Gastroesophageal sphincter (tissue), 3 donors: ENCODE data around the gene BRSK1.

Experiments used
- EP300 ChIP-seq: sonication (generic); formaldehyde crosslinking; IDR thresholded peaks from one replicate; pipeline ENCODE4 v1.6.1; 2017; ENCODE audit warnings: antibody characterized with exemption, mild to moderate bottlenecking
- POLR2A ChIP-seq, 2 donors: fragments of 450-650 bp; IDR thresholded peaks; one replicate each; pipeline ENCODE4 v1.6.1; 2017; ENCODE audit warnings: antibody characterized with exemption in 2 of 2, mild to moderate bottlenecking in 2 of 2, moderate library complexity in 1 of 2
- POLR2AphosphoS5 ChIP-seq: sonication (generic); formaldehyde crosslinking; IDR thresholded peaks from one replicate; pipeline ENCODE4 v1.6.1; 2017; ENCODE audit warnings: antibody characterized with exemption
- TF ChIP-seq, protein P1 (sequence below), 4 experiments: fragments of 200-600 bp in 2 of 4; fragments of 450-650 bp in 2 of 4; sonication (generic) in 1 of 4; IDR thresholded peaks; one replicate each; pipeline ENCODE4 v1.5.1; 2017 to 2019; ENCODE audit warnings: antibody characterized with exemption in 4 of 4, mild to moderate bottlenecking in 2 of 4, moderate library complexity in 2 of 4

DNA sequence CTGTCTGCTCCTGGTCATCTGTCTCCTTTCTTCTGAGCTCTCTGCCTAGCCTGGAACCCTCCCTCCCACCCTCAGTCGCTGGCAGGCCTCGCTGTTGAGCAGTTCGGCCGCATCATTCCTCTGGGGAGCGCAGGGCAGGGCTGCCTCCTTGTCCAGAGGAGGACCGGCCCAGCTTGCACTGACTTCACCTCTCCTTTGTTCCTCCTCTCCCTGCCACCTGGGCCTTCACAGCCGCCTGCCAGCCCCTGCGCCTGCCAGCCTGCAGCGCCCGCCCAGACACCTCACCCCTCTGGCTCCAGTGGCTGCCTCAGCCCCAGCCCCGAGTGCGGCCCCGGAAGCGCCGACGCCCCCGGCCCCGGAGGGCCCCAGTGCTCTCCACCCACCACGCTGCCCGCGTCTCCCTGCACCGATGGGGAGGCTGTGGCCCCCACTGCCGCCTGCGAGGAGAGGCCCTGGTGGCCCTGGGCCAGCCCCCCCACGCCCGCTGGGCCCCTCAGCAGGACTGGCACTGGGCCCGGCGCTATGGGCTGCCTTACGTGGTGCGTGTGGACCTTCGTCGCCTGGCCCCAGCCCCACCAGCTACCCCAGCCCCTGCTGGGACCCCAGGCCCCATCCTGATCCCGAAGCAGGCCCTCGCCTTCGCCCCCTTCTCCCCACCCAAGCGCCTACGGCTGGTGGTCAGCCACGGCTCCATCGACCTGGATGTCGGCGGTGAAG is 63.1 kb downstream of the BRSK1 start:
- TF ChIP-seq, protein P1, sequence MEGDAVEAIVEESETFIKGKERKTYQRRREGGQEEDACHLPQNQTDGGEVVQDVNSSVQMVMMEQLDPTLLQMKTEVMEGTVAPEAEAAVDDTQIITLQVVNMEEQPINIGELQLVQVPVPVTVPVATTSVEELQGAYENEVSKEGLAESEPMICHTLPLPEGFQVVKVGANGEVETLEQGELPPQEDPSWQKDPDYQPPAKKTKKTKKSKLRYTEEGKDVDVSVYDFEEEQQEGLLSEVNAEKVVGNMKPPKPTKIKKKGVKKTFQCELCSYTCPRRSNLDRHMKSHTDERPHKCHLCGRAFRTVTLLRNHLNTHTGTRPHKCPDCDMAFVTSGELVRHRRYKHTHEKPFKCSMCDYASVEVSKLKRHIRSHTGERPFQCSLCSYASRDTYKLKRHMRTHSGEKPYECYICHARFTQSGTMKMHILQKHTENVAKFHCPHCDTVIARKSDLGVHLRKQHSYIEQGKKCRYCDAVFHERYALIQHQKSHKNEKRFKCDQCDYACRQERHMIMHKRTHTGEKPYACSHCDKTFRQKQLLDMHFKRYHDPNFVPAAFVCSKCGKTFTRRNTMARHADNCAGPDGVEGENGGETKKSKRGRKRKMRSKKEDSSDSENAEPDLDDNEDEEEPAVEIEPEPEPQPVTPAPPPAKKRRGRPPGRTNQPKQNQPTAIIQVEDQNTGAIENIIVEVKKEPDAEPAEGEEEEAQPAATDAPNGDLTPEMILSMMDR (IDR thresholded peaks at IDR 0.05) = no peak
- TF ChIP-seq EP300 = no peak
- TF ChIP-seq POLR2A (IDR thresholded peaks at IDR 0.05) = no peak
- TF ChIP-seq POLR2AphosphoS5 = no peak
